ENCODE measurements around the gene TBCK. TPM values are rescaled to one million over a fixed set of nuclear protein-coding genes. Genes with fewer than 3 reads are reported as not detected.

The TBCK gene
- total RNA-seq, 2 experiments from 2014 or later, result 46.5 to 46.9 TPM

DNA sequence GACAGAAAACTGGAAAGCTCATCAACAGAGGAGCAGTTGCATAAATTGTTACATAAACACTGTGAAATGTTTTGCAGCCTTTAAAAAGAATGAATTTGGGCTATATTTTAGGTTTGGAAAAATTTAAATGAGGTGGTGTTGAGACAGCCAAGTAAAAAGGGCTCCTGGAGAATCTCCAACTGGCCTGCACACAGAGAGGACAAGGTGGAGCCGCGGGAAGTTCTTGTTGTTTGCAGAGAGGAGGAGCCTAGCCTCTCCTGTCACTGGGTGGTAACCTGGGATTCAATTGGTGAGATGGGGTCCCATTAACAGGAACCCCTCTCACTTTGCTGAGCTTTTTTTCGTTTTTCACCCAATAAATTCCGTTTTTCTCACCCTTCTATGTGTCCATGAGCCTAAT, 39.2 kb upstream of the TBCK start:
- no peaks in the 10 kb centered on the region for H3K4me1 ChIP-seq (ENCODE audit: insufficient read depth, low read length, poor library complexity, severe bottlenecking)
- TF ChIP-seq, protein P1, sequence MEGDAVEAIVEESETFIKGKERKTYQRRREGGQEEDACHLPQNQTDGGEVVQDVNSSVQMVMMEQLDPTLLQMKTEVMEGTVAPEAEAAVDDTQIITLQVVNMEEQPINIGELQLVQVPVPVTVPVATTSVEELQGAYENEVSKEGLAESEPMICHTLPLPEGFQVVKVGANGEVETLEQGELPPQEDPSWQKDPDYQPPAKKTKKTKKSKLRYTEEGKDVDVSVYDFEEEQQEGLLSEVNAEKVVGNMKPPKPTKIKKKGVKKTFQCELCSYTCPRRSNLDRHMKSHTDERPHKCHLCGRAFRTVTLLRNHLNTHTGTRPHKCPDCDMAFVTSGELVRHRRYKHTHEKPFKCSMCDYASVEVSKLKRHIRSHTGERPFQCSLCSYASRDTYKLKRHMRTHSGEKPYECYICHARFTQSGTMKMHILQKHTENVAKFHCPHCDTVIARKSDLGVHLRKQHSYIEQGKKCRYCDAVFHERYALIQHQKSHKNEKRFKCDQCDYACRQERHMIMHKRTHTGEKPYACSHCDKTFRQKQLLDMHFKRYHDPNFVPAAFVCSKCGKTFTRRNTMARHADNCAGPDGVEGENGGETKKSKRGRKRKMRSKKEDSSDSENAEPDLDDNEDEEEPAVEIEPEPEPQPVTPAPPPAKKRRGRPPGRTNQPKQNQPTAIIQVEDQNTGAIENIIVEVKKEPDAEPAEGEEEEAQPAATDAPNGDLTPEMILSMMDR (conservative IDR thresholded peaks at IDR 0.05; ENCODE audit: low read length), result no peak
- no peak for TF ChIP-seq EZH2phosphoT487 (IDR thresholded peaks at IDR 0.05; ENCODE audit: borderline replicate concordance, low read depth, low read length)
- no peaks in the 10 kb centered on the region for H3K9me3 ChIP-seq (ENCODE audit: low read length)
- peaks cover 7% of the 10 kb centered on the region; the same call in 1 of the 2 replicates for H3K36me3 ChIP-seq (ENCODE audit: insufficient read depth, low read length)
- H3K79me2 ChIP-seq (ENCODE audit: insufficient read depth, low read depth, low read length), result no peaks in the 10 kb centered on the region
- H3K9me2 ChIP-seq (ENCODE audit: insufficient read depth, low read length), result no peaks in the 10 kb centered on the region
- H2AFZ ChIP-seq (ENCODE audit: low read length), result no peak overlapping the region
- POLR2A ChIA-PET, result interaction anchor here (0.6 to 1.1 kb wide), 2 partner anchors 10 to 28 kb away, joined by 3 read pairs; no protein-coding TSS in a partner anchor
- H3K4me3 ChIP-seq (ENCODE audit: low read depth, low read length, poor library complexity, severe bottlenecking), result no peak overlapping the region
- CTCF ChIA-PET (ENCODE audit: unreplicated experiment), result no interaction called here
- BruUV-seq (replicated peaks), result no TSS peak
- H3K4me2 ChIP-seq (ENCODE audit: low read length), result no peak overlapping the region
- H4K20me1 ChIP-seq (ENCODE audit: insufficient read depth, low read length), result no peaks in the 10 kb centered on the region
- intact Hi-C loops (cut with micrococcal nuclease; ENCODE audit: unreplicated experiment), result no loop called here
- no peak overlapping the region for H3K27ac ChIP-seq (ENCODE audit: low read depth, low read length, poor library complexity, severe bottlenecking)
- DNase-seq (ENCODE audit: low spot score), result no peak

DNA sequence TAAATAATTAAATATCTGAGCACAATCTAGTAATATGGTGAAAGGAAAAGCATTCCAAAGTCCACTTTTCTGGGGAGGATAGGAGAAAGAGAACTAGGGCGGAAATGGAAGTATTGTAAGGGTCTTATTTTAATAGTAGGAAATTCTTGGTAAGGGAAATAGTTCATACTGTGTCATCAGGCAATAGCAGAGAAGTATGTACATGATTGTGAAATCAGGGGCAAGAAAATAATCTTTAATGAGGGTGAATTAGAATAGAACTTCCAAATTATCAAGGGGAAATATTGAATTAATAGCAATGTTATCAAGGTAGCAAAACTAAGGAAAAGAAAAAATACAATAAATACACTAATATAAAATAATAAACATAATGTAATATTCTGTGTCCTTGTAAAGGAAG, 37.8 kb upstream of the TBCK start:
- Histone ChIP-seq H3K27ac (ENCODE audit: low read depth, low read length, poor library complexity, severe bottlenecking) (no peak overlapping the region), H3K9me3 (ENCODE audit: low read length) (no peaks in the 10 kb centered on the region), H3K4me2 (ENCODE audit: low read length) (no peak overlapping the region), H3K4me1 (ENCODE audit: insufficient read depth, low read length, poor library complexity, severe bottlenecking) (no peaks in the 10 kb centered on the region), H3K9me2 (ENCODE audit: insufficient read depth, low read length) (no peaks in the 10 kb centered on the region), H2AFZ (ENCODE audit: low read length) (no peak overlapping the region), H3K36me3 (ENCODE audit: insufficient read depth, low read length) (peaks cover 18% of the 10 kb centered on the region), H3K4me3 (ENCODE audit: low read depth, low read length, poor library complexity, severe bottlenecking) (no peak overlapping the region), H4K20me1 (ENCODE audit: insufficient read depth, low read length) (no peaks in the 10 kb centered on the region), H3K79me2 (ENCODE audit: insufficient read depth, low read depth, low read length) (no peaks in the 10 kb centered on the region)
- DNase-seq (ENCODE audit: low spot score), result no peak
- no peak for TF ChIP-seq EZH2phosphoT487 (IDR thresholded peaks at IDR 0.05; ENCODE audit: borderline replicate concordance, low read depth, low read length)
- TF ChIP-seq, protein P1 (conservative IDR thresholded peaks at IDR 0.05; ENCODE audit: low read length), result no peak
- BruUV-seq (replicated peaks), result no TSS peak
- ChIA-PET CTCF (ENCODE audit: unreplicated experiment) (no interaction called here), POLR2A (interaction anchor here (0.6 kb wide), 1 partner anchor 266 kb away, joined by 3 read pairs; no protein-coding TSS in a partner anchor)
- intact Hi-C loops (cut with micrococcal nuclease; ENCODE audit: unreplicated experiment), result no loop called here

DNA sequence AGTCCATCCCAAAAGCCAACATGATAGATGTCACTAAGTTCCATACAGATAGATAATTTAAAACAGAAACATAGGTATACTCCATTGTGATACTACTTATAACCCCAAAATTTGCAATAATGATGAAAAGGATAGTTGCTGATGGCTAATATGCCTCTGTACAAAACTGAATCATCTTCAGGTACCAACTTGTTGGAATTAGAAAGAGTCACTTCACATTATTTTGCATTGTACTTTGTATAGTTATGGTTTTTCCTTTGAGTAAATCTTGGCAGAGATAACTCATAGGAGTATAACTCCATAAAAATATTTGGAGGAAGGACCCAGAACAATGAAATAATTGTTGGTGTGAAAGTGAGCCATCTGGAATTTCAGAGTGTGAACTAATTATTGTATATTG, 35.0 kb upstream of the TBCK start:
- Histone ChIP-seq H3K9me2 (ENCODE audit: insufficient read depth, low read length) (no peaks in the 10 kb centered on the region), H3K4me3 (ENCODE audit: low read depth, low read length, poor library complexity, severe bottlenecking) (no peak overlapping the region), H3K4me1 (ENCODE audit: insufficient read depth, low read length, poor library complexity, severe bottlenecking) (no peaks in the 10 kb centered on the region), H4K20me1 (ENCODE audit: insufficient read depth, low read length) (no peaks in the 10 kb centered on the region), H3K9me3 (ENCODE audit: low read length) (no peaks in the 10 kb centered on the region), H3K36me3 (ENCODE audit: insufficient read depth, low read length) (peaks cover 33% of the 10 kb centered on the region), H2AFZ (ENCODE audit: low read length) (no peak overlapping the region), H3K4me2 (ENCODE audit: low read length) (no peak overlapping the region), H3K27ac (ENCODE audit: low read depth, low read length, poor library complexity, severe bottlenecking) (no peak overlapping the region), H3K79me2 (ENCODE audit: insufficient read depth, low read depth, low read length) (peaks cover 2% of the 10 kb centered on the region; the same call in 1 of the 2 replicates)
- no peak for DNase-seq (ENCODE audit: low spot score)
- TF ChIP-seq, protein P1 (conservative IDR thresholded peaks at IDR 0.05; ENCODE audit: low read length), result no peak
- TF ChIP-seq EZH2phosphoT487 (IDR thresholded peaks at IDR 0.05; ENCODE audit: borderline replicate concordance, low read depth, low read length), result no peak
- ChIA-PET CTCF (ENCODE audit: unreplicated experiment) (no interaction called here), POLR2A (interaction anchor here (1.0 kb wide), 2 partner anchors 12 to 16 kb away, joined by 3 read pairs; no protein-coding TSS in a partner anchor)
- BruUV-seq (replicated peaks), result no TSS peak
- intact Hi-C loops (cut with micrococcal nuclease; ENCODE audit: unreplicated experiment), result no loop called here

Data from OCI-LY7 (cell line).